ENCODE results near the gene PRKCH. TPM values are rescaled to one million over a fixed set of nuclear protein-coding genes. Genes with fewer than 3 reads are reported as not detected.
A peak's percentile ranks its signal among the peaks of the same experiment; 100 is the strongest.

The PRKCH gene
- total RNA-seq, 1 experiment from 2014 or later: 5.2 TPM

DNA sequence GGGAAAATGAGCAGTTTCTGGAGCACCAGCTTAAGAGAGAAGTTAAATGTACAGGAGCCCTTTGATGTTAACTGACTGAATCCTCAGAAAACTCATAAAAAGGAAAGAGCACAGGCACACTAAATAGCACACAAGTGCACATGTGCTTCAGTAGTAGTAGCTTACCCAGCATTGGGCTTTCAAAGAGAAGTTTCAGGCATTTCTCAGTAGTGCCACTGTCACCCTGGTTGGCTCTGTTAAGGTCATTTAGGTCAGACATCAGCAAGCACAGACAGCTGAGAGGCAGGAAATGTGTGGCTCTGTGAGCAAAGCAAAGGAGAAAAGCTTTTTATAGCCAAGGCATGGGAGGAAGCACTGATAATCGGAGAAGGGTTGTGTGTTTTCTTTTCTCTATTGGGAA is 277.6 kb downstream of the PRKCH start:
- Mint-ChIP-seq H3K27me3 (ENCODE audit: low read depth) (no peaks in the 10 kb centered on the region), H3K27ac (peak overlapping the region in 2 of 3 experiments; percentile 25 to 90; a peak in 2 of 7 replicates), H3K9me3 (no peaks in the 10 kb centered on the region), H3K4me1 (peaks cover 38 to 40% of the 10 kb centered on the region in 2 experiments), H3K4me3 (no peak overlapping the region), H3K36me3 (ENCODE audit: insufficient read depth in 1 of 3, low read depth in 3 of 3) (no peaks in the 10 kb centered on the region)
- Histone ChIP-seq H2BK20ac (ENCODE audit: low read depth, low read length, poor library complexity, severe bottlenecking) (no peak overlapping the region), H2BK5ac (ENCODE audit: insufficient read length, low read length) (no peak overlapping the region), H4K20me1 (ENCODE audit: control insufficient read depth, insufficient read depth, insufficient read length) (no peaks in the 10 kb centered on the region), H3T11ph (ENCODE audit: low read length) (no peak overlapping the region), H3K4me2 (ENCODE audit: insufficient read depth, insufficient read length, low read length) (no peak overlapping the region), H3K18ac (ENCODE audit: insufficient read length, low read depth, low read length) (no peak overlapping the region), H3K23me2 (ENCODE audit: insufficient read length, low read depth, low read length, poor library complexity, severe bottlenecking) (no peaks in the 10 kb centered on the region), H2BK120ac (ENCODE audit: low read depth, low read length, poor library complexity, severe bottlenecking) (no peak overlapping the region), H2AFZ (ENCODE audit: low read length) (no peak overlapping the region), H3K79me2 (ENCODE audit: insufficient read depth, low read length) (no peaks in the 10 kb centered on the region), H3K14ac (ENCODE audit: insufficient read depth, low read length) (no peak overlapping the region), H4K91ac (ENCODE audit: insufficient read length, low read depth, low read length) (no peak overlapping the region), H4K8ac (replicated peaks; ENCODE audit: insufficient read length, low read depth, low read length) (no peak overlapping the region), H3K27me3 (ENCODE audit: insufficient read depth, low read length) (no peaks in the 10 kb centered on the region), H2BK15ac (ENCODE audit: low read depth, low read length) (no peak overlapping the region), H3K9ac (ENCODE audit: extremely low read depth, insufficient read length, low read length) (no peak overlapping the region), H3K56ac (ENCODE audit: insufficient read length, low read depth, low read length) (no peak overlapping the region), H3K9me3 (ENCODE audit: control insufficient read depth, low read depth, low read length) (no peaks in the 10 kb centered on the region), H4K5ac (ENCODE audit: insufficient read length, low read depth, low read length) (no peak overlapping the region), H3K79me1 (ENCODE audit: insufficient read depth, low read depth, low read length, poor library complexity, severe bottlenecking) (no peaks in the 10 kb centered on the region), H3K27ac (ENCODE audit: insufficient read length, low read depth, low read length) (no peak overlapping the region), H3K23ac (ENCODE audit: insufficient read length, low read depth, low read length) (no peak overlapping the region), H2BK12ac (ENCODE audit: insufficient read length, low read depth, low read length) (no peak overlapping the region), H3K4me1 (ENCODE audit: insufficient read depth, low read length) (peaks cover 15% of the 10 kb centered on the region), H3K4ac (ENCODE audit: low read depth, low read length) (no peak overlapping the region), H2AK5ac (ENCODE audit: insufficient read length, low read length) (no peak overlapping the region)
- no CpG with 5 or more reads among the region's 1 CpG for WGBS (ENCODE audit: extremely low coverage, insufficient read length, low lambda C conversion rate)
- DNase-seq: no peak
- TF ChIP-seq CTCF (conservative IDR thresholded peaks at IDR 0.05): no peak
